Inferior parietal cortex (tissue), 1 donor: ENCODE data around the gene CAMP.
"Not testable (repeated sequence)": the region's sequence is repeated elsewhere in the genome, so short reads cannot be mapped to it uniquely, and the experiment has no call there.

Source experiments
- DNase-seq: peaks from one replicate; pipeline ENCODE4 v3.0.0-alpha.2; 2016; ENCODE audit errors: extremely low spot score

The CAMP gene

DNA sequence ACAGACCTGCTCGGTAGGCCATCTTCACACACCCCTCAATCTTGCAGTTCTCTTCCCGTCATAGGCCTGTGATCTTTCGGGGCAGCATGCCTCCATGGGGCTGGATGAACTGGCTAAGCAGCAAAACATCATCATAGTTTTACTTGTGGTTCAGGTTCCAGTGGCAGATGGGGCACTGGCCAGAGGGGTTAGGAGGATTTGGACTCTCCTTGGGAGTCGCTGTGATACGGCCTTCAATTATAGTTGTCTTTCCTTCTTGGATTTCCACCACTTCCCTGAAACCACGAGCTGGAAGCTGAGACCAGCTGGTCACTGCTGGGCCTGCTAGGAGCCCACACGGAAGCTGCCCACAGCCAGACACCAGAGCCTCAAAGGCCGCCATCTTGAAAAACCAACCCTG, 33.3 kb downstream of the CAMP start:
- DNase-seq = no peak

- DNase-seq = no peak
Observed at GRCh38 chr3:48258530-48258929, 35.2 kb downstream of the CAMP start.

- no peak for DNase-seq
Observed at GRCh38 chr3:48267782-48268181, 44.5 kb downstream of the CAMP start.

- peak; percentile 23 for DNase-seq
Observed at GRCh38 chr3:48268381-48268935, 45.2 kb downstream of the CAMP start.

DNA sequence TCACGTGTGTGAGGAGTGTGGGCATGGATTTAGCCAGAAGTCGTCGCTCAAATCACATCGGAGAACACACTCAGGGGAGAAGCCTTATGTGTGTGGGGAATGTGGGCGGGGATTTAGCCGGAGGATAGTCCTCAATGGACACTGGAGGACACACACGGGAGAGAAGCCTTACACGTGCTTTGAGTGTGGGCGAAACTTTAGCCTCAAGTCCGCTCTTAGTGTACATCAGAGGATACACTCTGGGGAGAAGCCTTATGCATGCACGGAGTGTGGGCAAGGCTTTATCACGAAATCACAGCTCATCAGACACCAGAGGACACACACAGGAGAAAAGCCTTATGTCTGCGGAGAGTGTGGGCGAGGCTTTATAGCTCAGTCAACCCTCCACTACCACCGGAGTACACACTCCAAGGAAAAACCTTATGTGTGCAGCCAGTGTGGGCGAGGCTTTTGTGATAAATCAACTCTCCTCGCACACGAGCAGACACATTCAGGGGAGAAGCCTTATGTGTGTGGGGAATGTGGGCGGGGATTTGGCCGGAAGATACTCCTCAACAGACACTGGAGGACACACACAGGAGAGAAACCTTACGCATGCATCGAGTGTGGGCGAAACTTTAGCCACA, 45.8 kb downstream of the CAMP start:
- DNase-seq = peak; percentile 42

DNA sequence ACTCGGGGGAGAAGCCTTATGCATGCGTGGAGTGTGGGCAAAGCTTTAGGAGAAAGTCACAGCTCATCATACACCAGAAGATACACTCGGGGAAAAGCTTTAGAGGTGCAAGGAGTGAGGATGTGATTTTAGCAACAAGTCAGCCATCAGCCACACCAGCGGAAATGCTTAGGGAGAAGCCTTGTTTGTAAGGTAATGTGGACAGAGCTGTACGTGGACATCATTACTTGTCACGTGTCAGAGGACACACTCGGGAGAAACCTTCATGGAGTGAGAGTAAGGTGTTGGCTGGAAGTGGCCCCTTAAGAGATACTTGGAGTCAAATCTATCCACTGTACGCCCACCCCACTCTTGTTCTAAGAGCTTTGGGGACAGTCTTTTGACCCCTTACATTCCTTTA, 46.3 kb downstream of the CAMP start:
- no peak for DNase-seq

DNA sequence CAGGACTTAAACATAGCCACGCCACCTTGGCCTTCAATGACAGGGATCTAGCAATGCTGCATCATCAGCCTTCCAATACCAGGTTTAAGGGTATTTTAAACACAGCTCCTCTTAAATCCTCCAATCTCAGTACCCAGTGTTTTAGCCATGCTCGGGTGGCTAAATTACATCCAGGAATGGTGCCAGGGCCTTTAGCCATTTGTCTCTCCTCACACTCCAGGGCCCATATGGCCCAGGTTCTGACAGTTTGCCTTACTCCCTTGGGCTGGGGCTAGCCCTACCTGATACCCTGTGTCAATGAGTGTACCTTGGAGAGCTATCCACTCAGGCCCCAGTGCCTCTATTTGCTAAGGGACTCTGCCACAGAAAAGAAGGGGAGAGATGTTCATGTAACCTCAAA, 47.0 kb downstream of the CAMP start:
- no peak for DNase-seq

DNA sequence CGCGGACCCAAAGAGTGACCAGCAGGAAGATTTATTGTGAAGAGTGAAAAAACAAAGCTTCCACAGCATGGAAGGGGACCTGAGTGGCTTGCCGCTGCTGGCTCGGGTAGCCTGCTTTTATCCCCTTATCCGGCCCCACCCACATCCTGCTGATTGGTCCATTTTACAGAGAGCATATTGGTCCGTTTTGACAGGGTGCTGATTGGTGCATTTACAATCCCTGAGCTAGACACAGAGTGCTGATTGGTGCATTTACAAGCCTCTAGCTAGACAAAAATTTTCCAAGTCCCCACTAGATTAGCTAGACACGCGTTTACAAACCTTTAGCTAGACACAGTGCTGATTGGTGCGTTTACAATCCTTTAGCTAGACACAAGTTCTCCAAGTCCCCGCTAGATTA, 47.9 kb downstream of the CAMP start:
- DNase-seq = not testable (repeated sequence)

- no peak for DNase-seq
Observed at GRCh38 chr3:48271763-48272498, 48.6 kb downstream of the CAMP start.

GRCh38 chr3:48273594-48274211, 50.4 kb downstream of the CAMP start:
- peak; percentile 81 for DNase-seq

GRCh38 chr3:48274452-48274851, 51.2 kb downstream of the CAMP start:
- no peak for DNase-seq
